ENCODE results near the gene GAB2.

Gene GAB2

DNA sequence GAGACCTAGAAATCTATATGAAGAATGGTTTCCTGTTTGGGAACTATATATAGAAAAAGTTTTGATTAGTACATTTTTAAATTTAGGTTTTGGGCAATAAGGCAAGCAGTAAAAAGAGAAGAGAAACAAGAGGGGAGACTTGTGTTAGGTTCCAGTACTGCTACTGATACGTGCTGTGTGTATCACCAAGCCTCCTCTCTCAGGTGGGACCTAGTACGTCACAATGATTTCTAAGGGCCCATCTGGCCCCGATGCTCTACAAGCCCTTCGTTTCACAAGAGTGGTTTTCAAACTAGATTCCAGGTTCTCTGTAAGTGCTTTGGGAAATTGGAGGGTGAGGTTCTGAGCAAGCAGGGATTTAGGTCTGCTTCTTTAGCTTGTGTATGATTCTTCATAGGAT is 189.7 kb downstream of the GAB2 start:
- no peak for ATAC-seq

DNA sequence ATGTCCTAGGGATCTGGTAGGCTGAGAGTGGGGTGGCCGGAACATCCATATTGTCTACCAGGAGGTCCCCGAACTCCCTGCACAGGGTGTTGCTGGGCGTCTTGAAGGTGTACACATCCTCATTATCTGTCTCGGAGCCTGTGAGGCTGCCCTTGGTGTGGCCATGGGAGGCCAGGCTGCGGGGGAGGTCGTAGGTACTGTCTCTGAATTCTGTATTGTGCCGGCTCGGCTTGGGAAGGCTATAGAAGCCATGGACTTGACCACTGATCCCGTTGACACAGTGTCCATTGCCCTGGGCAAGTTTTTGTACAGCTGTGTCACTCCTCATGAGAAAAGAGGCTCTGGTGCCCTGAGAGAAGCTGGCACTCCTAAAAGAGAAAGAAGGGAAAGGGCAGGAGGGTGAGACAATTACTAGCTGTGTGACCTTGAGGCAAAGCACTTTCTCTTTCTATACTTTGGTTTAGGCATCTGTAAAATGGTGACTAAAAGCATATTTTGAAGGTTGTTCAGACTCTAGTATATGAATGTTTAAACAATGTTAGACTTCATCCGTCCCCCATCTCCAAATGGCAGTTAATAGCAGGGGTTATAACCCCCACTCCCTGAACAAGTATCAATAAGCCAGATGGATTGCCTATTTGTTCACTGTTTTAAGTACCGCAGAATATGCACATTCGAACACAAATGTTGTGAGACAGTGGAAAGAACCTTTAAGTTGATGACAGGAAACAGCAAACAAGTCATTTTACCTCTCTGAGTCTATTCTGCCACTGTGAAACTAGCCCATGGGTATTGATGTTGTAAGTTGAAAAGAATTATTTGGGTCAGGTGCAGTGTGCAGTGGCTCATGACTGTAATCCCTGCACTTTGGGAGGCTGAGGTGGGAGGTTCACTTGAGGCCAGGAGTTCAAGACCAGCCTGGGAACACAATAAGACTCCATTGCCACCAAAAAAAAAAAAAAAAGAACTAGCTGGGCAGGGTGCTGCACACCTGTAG is 190.6 kb downstream of the GAB2 start:
- ATAC-seq: no peak
- TF ChIP-seq CSDC2 (CRISPR knock-in tag; IDR thresholded peaks at IDR 0.05) (no peak), ZNF565 (CRISPR knock-in tag; conservative IDR thresholded peaks at IDR 0.05; ENCODE audit: low read depth) (no peak), ZC3H10 (CRISPR knock-in tag; IDR thresholded peaks at IDR 0.05) (no peak), ISL1 (CRISPR knock-in tag; IDR thresholded peaks at IDR 0.05) (no peak), ZNF70 (CRISPR knock-in tag; IDR thresholded peaks at IDR 0.05) (no peak), TCF4 (CRISPR knock-in tag; IDR thresholded peaks at IDR 0.05; ENCODE audit: borderline replicate concordance) (no peak), ESRRG (CRISPR knock-in tag; IDR thresholded peaks at IDR 0.05) (no peak), SNAI2 (CRISPR knock-in tag; IDR thresholded peaks at IDR 0.05) (no peak), OSR1 (CRISPR knock-in tag; IDR thresholded peaks at IDR 0.05) (no peak), ZNF8 (CRISPR knock-in tag; IDR thresholded peaks at IDR 0.05) (no peak), BACH2 (CRISPR knock-in tag; IDR thresholded peaks at IDR 0.05; ENCODE audit: borderline replicate concordance) (no peak)

More for the DNA sequence above, 189.7 kb downstream of the GAB2 start:
- TF ChIP-seq ZFP3 (CRISPR knock-in tag; IDR thresholded peaks at IDR 0.05) (no peak), ISL1 (CRISPR knock-in tag; IDR thresholded peaks at IDR 0.05) (no peak), ESRRG (CRISPR knock-in tag; IDR thresholded peaks at IDR 0.05) (no peak), ZNF565 (CRISPR knock-in tag; conservative IDR thresholded peaks at IDR 0.05; ENCODE audit: low read depth) (no peak), TCF4 (CRISPR knock-in tag; IDR thresholded peaks at IDR 0.05; ENCODE audit: borderline replicate concordance) (no peak), TOX (CRISPR knock-in tag; IDR thresholded peaks at IDR 0.05; ENCODE audit: borderline replicate concordance) (no peak), SNAI2 (CRISPR knock-in tag; IDR thresholded peaks at IDR 0.05) (no peak), ZNF8 (CRISPR knock-in tag; IDR thresholded peaks at IDR 0.05) (no peak), ZC3H10 (CRISPR knock-in tag; IDR thresholded peaks at IDR 0.05) (no peak)
- TF ChIP-seq, protein P1, sequence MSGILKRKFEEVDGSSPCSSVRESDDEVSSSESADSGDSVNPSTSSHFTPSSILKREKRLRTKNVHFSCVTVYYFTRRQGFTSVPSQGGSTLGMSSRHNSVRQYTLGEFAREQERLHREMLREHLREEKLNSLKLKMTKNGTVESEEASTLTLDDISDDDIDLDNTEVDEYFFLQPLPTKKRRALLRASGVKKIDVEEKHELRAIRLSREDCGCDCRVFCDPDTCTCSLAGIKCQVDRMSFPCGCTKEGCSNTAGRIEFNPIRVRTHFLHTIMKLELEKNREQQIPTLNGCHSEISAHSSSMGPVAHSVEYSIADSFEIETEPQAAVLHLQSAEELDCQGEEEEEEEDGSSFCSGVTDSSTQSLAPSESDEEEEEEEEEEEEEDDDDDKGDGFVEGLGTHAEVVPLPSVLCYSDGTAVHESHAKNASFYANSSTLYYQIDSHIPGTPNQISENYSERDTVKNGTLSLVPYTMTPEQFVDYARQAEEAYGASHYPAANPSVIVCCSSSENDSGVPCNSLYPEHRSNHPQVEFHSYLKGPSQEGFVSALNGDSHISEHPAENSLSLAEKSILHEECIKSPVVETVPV (CRISPR knock-in tag; IDR thresholded peaks at IDR 0.05): no peak
- TF ChIP-seq, protein P2, sequence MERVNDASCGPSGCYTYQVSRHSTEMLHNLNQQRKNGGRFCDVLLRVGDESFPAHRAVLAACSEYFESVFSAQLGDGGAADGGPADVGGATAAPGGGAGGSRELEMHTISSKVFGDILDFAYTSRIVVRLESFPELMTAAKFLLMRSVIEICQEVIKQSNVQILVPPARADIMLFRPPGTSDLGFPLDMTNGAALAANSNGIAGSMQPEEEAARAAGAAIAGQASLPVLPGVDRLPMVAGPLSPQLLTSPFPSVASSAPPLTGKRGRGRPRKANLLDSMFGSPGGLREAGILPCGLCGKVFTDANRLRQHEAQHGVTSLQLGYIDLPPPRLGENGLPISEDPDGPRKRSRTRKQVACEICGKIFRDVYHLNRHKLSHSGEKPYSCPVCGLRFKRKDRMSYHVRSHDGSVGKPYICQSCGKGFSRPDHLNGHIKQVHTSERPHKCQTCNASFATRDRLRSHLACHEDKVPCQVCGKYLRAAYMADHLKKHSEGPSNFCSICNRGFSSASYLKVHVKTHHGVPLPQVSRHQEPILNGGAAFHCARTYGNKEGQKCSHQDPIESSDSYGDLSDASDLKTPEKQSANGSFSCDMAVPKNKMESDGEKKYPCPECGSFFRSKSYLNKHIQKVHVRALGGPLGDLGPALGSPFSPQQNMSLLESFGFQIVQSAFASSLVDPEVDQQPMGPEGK (CRISPR knock-in tag; IDR thresholded peaks at IDR 0.05; ENCODE audit: borderline replicate concordance): no peak

DNA sequence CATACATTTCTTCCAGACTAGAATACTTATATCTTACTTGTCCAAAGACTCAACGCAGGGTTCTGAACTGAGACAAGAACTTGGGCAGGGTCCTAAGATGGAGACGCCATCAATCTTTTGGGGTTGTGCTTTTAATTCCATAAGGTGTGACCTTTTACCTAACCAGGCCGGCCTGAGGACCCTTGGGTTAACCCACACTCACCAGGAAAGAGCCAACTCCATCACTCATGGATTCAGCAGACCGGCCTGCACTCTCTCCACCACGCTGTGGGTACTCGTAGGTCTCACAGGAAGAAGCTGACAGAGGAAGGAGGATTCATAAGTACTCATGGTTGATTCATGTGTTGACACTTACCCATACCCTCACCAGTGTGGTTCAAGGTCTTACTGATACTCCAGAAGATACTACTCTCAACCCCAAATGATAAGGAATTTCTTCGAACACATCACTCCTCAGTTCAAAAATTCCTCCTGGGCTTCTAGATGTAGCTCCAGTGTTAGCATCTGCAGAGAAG is 192.7 kb downstream of the GAB2 start:
- ATAC-seq: no peak
- no peak for TF ChIP-seq PPARA (CRISPR knock-in tag; IDR thresholded peaks at IDR 0.05; ENCODE audit: borderline replicate concordance)
- TF ChIP-seq GLIS3 (CRISPR knock-in tag; IDR thresholded peaks at IDR 0.05): no peak
- TF ChIP-seq ZNF70 (CRISPR knock-in tag; IDR thresholded peaks at IDR 0.05): no peak
- TF ChIP-seq, protein P3, sequence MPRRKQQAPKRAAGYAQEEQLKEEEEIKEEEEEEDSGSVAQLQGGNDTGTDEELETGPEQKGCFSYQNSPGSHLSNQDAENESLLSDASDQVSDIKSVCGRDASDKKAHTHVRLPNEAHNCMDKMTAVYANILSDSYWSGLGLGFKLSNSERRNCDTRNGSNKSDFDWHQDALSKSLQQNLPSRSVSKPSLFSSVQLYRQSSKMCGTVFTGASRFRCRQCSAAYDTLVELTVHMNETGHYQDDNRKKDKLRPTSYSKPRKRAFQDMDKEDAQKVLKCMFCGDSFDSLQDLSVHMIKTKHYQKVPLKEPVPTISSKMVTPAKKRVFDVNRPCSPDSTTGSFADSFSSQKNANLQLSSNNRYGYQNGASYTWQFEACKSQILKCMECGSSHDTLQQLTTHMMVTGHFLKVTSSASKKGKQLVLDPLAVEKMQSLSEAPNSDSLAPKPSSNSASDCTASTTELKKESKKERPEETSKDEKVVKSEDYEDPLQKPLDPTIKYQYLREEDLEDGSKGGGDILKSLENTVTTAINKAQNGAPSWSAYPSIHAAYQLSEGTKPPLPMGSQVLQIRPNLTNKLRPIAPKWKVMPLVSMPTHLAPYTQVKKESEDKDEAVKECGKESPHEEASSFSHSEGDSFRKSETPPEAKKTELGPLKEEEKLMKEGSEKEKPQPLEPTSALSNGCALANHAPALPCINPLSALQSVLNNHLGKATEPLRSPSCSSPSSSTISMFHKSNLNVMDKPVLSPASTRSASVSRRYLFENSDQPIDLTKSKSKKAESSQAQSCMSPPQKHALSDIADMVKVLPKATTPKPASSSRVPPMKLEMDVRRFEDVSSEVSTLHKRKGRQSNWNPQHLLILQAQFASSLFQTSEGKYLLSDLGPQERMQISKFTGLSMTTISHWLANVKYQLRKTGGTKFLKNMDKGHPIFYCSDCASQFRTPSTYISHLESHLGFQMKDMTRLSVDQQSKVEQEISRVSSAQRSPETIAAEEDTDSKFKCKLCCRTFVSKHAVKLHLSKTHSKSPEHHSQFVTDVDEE (CRISPR knock-in tag; IDR thresholded peaks at IDR 0.05): no peak
- TF ChIP-seq ISL1 (CRISPR knock-in tag; IDR thresholded peaks at IDR 0.05): no peak
- no peak for TF ChIP-seq TOX (CRISPR knock-in tag; IDR thresholded peaks at IDR 0.05; ENCODE audit: borderline replicate concordance)
- TF ChIP-seq, protein P4, sequence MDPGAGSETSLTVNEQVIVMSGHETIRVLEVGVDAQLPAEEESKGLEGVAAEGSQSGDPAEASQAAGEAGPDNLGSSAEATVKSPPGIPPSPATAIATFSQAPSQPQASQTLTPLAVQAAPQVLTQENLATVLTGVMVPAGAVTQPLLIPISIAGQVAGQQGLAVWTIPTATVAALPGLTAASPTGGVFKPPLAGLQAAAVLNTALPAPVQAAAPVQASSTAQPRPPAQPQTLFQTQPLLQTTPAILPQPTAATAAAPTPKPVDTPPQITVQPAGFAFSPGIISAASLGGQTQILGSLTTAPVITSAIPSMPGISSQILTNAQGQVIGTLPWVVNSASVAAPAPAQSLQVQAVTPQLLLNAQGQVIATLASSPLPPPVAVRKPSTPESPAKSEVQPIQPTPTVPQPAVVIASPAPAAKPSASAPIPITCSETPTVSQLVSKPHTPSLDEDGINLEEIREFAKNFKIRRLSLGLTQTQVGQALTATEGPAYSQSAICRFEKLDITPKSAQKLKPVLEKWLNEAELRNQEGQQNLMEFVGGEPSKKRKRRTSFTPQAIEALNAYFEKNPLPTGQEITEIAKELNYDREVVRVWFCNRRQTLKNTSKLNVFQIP (CRISPR knock-in tag; IDR thresholded peaks at IDR 0.05; ENCODE audit: borderline replicate concordance, low read depth): no peak
- TF ChIP-seq ESRRG (CRISPR knock-in tag; IDR thresholded peaks at IDR 0.05): no peak
- TF ChIP-seq SNAI2 (CRISPR knock-in tag; IDR thresholded peaks at IDR 0.05): no peak
- TF ChIP-seq, protein P5, sequence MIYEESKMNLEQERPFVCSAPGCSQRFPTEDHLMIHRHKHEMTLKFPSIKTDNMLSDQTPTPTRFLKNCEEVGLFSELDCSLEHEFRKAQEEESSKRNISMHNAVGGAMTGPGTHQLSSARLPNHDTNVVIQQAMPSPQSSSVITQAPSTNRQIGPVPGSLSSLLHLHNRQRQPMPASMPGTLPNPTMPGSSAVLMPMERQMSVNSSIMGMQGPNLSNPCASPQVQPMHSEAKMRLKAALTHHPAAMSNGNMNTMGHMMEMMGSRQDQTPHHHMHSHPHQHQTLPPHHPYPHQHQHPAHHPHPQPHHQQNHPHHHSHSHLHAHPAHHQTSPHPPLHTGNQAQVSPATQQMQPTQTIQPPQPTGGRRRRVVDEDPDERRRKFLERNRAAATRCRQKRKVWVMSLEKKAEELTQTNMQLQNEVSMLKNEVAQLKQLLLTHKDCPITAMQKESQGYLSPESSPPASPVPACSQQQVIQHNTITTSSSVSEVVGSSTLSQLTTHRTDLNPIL (CRISPR knock-in tag; IDR thresholded peaks at IDR 0.05; ENCODE audit: low read depth): no peak
- TF ChIP-seq, protein P1 (CRISPR knock-in tag; IDR thresholded peaks at IDR 0.05): no peak
- TF ChIP-seq ZNF8 (CRISPR knock-in tag; IDR thresholded peaks at IDR 0.05): no peak
- TF ChIP-seq ARNTL (CRISPR knock-in tag; IDR thresholded peaks at IDR 0.05; ENCODE audit: borderline replicate concordance, low read depth): no peak
- no peak for TF ChIP-seq ZNF565 (CRISPR knock-in tag; conservative IDR thresholded peaks at IDR 0.05; ENCODE audit: low read depth)
- TF ChIP-seq ZFP30 (CRISPR knock-in tag; IDR thresholded peaks at IDR 0.05): no peak
- no peak for TF ChIP-seq OSR1 (CRISPR knock-in tag; IDR thresholded peaks at IDR 0.05)
- no peak for TF ChIP-seq BACH2 (CRISPR knock-in tag; IDR thresholded peaks at IDR 0.05; ENCODE audit: borderline replicate concordance)
- TF ChIP-seq CSDC2 (CRISPR knock-in tag; IDR thresholded peaks at IDR 0.05): no peak

All from SK-N-SH treated with all-trans-retinoic acid at 6 μM for 48 hours (cell line).